ENCODE results near the gene ARHGEF2. TPM values are rescaled to one million over a fixed set of nuclear protein-coding genes. Genes with fewer than 3 reads are reported as not detected.

The ARHGEF2 gene
- total and polyA plus RNA-seq, 2 donors (not counting 1 experiment from before 2014, with no cell fraction given), result 241 to 245 TPM

- Histone ChIP-seq H3K9me3 (ENCODE audit: control extremely low read depth in 1 of 3, control insufficient read depth in 2 of 3, insufficient read depth in 1 of 3, low read length in 2 of 3) (no peaks in the 10 kb centered on the region), H3K4me2 (replicated peaks; ENCODE audit: low read depth, low read length, poor library complexity, severe bottlenecking) (no peak overlapping the region), H3K9ac (ENCODE audit: low read length) (no peak overlapping the region), H3K79me2 (ENCODE audit: control insufficient read depth, insufficient read depth, low read length) (peaks cover 31% of the 10 kb centered on the region), H2AFZ (ENCODE audit: insufficient read depth, low read depth, low read length, poor library complexity, severe bottlenecking) (no peak overlapping the region), H3K36me3 (replicated peaks in 1 of 2; ENCODE audit: control extremely low read depth in 1 of 2, control insufficient read depth in 1 of 2, extremely low read depth in 1 of 2, insufficient read depth in 2 of 2, low read length in 1 of 2) (peaks cover 19 to 86% of the 10 kb centered on the region in 2 experiments), H3K27me3 (replicated peaks in 1 of 4; ENCODE audit: control extremely low read depth in 1 of 4, control insufficient read depth in 3 of 4, insufficient read depth in 4 of 4, low read length in 3 of 4) (no peaks in the 10 kb centered on the region), H3K4me1 (ENCODE audit: control insufficient read depth in 2 of 2, insufficient read depth in 2 of 2, low read length in 2 of 2) (peaks cover 0 to 4% of the 10 kb centered on the region in 2 donors), H3K4me3 (ENCODE audit: control extremely low read depth in 1 of 5, extremely low read depth in 1 of 5, insufficient read depth in 1 of 5, low read depth in 2 of 5, low read length in 4 of 5) (no peak overlapping the region), H4K20me1 (ENCODE audit: control insufficient read depth, insufficient read depth, low read length, poor library complexity, severe bottlenecking) (peaks cover 24% of the 10 kb centered on the region), H3K27ac (ENCODE audit: low read length in 2 of 2) (no peak overlapping the region)
- Mint-ChIP-seq H3K4me1 (peaks cover 4% of the 10 kb centered on the region), H3K27me3 (no peaks in the 10 kb centered on the region), H3K9me3 (ENCODE audit: insufficient read depth) (no peaks in the 10 kb centered on the region), H3K4me3 (no peak overlapping the region), H3K27ac (no peak overlapping the region)
- ATAC-seq (ENCODE audit: low read depth), result no peak
- POLR2A ChIA-PET, result no interaction called here
- TF ChIP-seq CTCF (IDR thresholded peaks at IDR 0.05) (no peak), EZH2 (IDR thresholded peaks at IDR 0.05; ENCODE audit: borderline replicate concordance, insufficient read depth, low read depth, low read length, poor library complexity, severe bottlenecking) (no peak)
- no peak for DNase-seq
- WGBS (ENCODE audit: insufficient coverage), result no CpG with 5 or more reads among the region's 2 CpGs
- CTCF ChIA-PET, result no interaction called here
- intact Hi-C loops (cut with micrococcal nuclease), result no loop called here
Measured at GRCh38 chr1:155925506-155925905, 52.8 kb downstream of the ARHGEF2 start.

DNA sequence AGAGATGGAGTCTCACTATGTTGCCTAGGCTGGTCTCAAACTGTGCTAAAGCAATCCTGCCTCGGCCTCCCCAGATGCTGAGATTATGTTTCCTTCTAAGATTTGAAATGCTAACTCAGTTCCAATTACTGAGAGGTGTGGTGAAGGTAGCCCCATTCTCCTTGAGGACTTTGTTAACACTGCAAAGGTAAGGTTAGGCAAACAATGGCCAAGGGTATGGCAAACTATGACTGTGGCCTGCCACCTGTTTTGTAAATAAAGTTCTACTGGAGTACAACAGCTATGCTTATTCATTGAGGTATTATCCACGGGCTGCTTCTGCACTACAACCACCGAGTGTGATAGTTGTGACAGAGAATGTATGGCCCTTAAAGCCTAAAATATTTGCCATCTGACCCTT lies 57.6 kb downstream of the ARHGEF2 start:
- H3K36me3 ChIP-seq (replicated peaks in 1 of 2; ENCODE audit: control extremely low read depth in 1 of 2, control insufficient read depth in 1 of 2, extremely low read depth in 1 of 2, insufficient read depth in 2 of 2, low read length in 1 of 2), result peaks cover 39 to 90% of the 10 kb centered on the region in 2 experiments
- H3K27me3 Mint-ChIP-seq, result no peaks in the 10 kb centered on the region
- H3K4me1 Mint-ChIP-seq, result no peaks in the 10 kb centered on the region
- no peaks in the 10 kb centered on the region for H3K27me3 ChIP-seq (replicated peaks in 1 of 4; ENCODE audit: control extremely low read depth in 1 of 4, control insufficient read depth in 3 of 4, insufficient read depth in 4 of 4, low read length in 3 of 4)
- H4K20me1 ChIP-seq (ENCODE audit: control insufficient read depth, insufficient read depth, low read length, poor library complexity, severe bottlenecking), result peaks cover 5% of the 10 kb centered on the region
- ChIA-PET POLR2A (interaction anchor here (0.6 kb wide), 1 partner anchor 11 kb away, joined by 4 read pairs; no protein-coding TSS in a partner anchor), CTCF (interaction anchor here (1.2 to 5.5 kb wide), 3 partner anchors 12 to 69 kb away, joined by 3 to 17 read pairs (median 5); no protein-coding TSS in a partner anchor)
- H3K27ac Mint-ChIP-seq, result no peak overlapping the region
- TF ChIP-seq EZH2 (IDR thresholded peaks at IDR 0.05; ENCODE audit: borderline replicate concordance, insufficient read depth, low read depth, low read length, poor library complexity, severe bottlenecking) (no peak), CTCF (IDR thresholded peaks at IDR 0.05) (no peak)
- no peaks in the 10 kb centered on the region for H3K9me3 ChIP-seq (ENCODE audit: control extremely low read depth in 1 of 3, control insufficient read depth in 2 of 3, insufficient read depth in 1 of 3, low read length in 2 of 3)
- no peak for ATAC-seq (ENCODE audit: low read depth)
- H3K79me2 ChIP-seq (ENCODE audit: control insufficient read depth, insufficient read depth, low read length), result peaks cover 6% of the 10 kb centered on the region
- no peak overlapping the region for H3K4me3 Mint-ChIP-seq
- WGBS (ENCODE audit: insufficient coverage), result no CpG with 5 or more reads among the region's 3 CpGs
- H3K4me3 ChIP-seq (ENCODE audit: control extremely low read depth in 1 of 5, extremely low read depth in 1 of 5, insufficient read depth in 1 of 5, low read depth in 2 of 5, low read length in 4 of 5), result no peak overlapping the region
- H3K4me2 ChIP-seq (replicated peaks; ENCODE audit: low read depth, low read length, poor library complexity, severe bottlenecking), result no peak overlapping the region
- no peak overlapping the region for H2AFZ ChIP-seq (ENCODE audit: insufficient read depth, low read depth, low read length, poor library complexity, severe bottlenecking)
- intact Hi-C loops (cut with micrococcal nuclease), result no loop called here
- H3K9me3 Mint-ChIP-seq (ENCODE audit: insufficient read depth), result no peaks in the 10 kb centered on the region
- no peaks in the 10 kb centered on the region for H3K4me1 ChIP-seq (ENCODE audit: control insufficient read depth in 2 of 2, insufficient read depth in 2 of 2, low read length in 2 of 2)
- no peak for DNase-seq
- no peak overlapping the region for H3K9ac ChIP-seq (ENCODE audit: low read length)
- H3K27ac ChIP-seq (ENCODE audit: low read length in 2 of 2), result no peak overlapping the region
